Endothelial cell (in vitro differentiated cells): ENCODE results near the gene TCERG1L. TPM values are rescaled to one million over a fixed set of nuclear protein-coding genes. Genes with fewer than 3 reads are reported as not detected.

Experiments
- DNase-seq: peaks from one replicate; pipeline ENCODE4 v3.0.0; 2021; ENCODE audit warnings: low spot score
- H3K27ac Mint-ChIP-seq: one replicate; pipeline ENCODE4 v1.8.0; 2021; ENCODE audit warnings: mixed read lengths, inconsistent platforms; ENCODE audit not compliant: unreplicated experiment
- H3K27me3 Mint-ChIP-seq: one replicate; pipeline ENCODE4 v1.8.0; 2021; ENCODE audit warnings: mild to moderate bottlenecking, moderate library complexity, mixed read lengths, inconsistent platforms; ENCODE audit not compliant: unreplicated experiment
- H3K36me3 Mint-ChIP-seq: one replicate; pipeline ENCODE4 v1.8.0; 2021; ENCODE audit warnings: mild to moderate bottlenecking, low read depth, mixed read lengths, inconsistent platforms; ENCODE audit not compliant: unreplicated experiment
- H3K4me1 Mint-ChIP-seq: one replicate; pipeline ENCODE4 v1.8.0; 2021; ENCODE audit warnings: mild to moderate bottlenecking, mixed read lengths, inconsistent platforms; ENCODE audit not compliant: unreplicated experiment
- H3K4me3 Mint-ChIP-seq: one replicate; pipeline ENCODE4 v1.8.0; 2021; ENCODE audit warnings: mild to moderate bottlenecking, mixed read lengths, inconsistent platforms; ENCODE audit not compliant: unreplicated experiment
- H3K9me3 Mint-ChIP-seq: one replicate; pipeline ENCODE4 v1.8.0; 2021; ENCODE audit warnings: mixed read lengths, inconsistent platforms; ENCODE audit not compliant: unreplicated experiment
- total RNA-seq: library from RNA; stranded (reverse); fragmentation: NEBNext Ultra II Directional; extraction: Animal tissue kit (Norgen Biotek cat#: 25700); gene quantifications from one replicate; pipeline ENCODE4 v1.2.1, GENCODE V29; 2021; ENCODE audit not compliant: unreplicated experiment
- TF ChIP-seq, protein P1 (sequence below): fragments of 200-600 bp; sonication (generic); IDR thresholded peaks from one replicate; pipeline ENCODE4 v1.5.0; 2021; ENCODE audit warnings: antibody characterized with exemption; ENCODE audit not compliant: unreplicated experiment

Gene TCERG1L
- total RNA-seq, 1 donor from 2014 or later = not detected

DNA sequence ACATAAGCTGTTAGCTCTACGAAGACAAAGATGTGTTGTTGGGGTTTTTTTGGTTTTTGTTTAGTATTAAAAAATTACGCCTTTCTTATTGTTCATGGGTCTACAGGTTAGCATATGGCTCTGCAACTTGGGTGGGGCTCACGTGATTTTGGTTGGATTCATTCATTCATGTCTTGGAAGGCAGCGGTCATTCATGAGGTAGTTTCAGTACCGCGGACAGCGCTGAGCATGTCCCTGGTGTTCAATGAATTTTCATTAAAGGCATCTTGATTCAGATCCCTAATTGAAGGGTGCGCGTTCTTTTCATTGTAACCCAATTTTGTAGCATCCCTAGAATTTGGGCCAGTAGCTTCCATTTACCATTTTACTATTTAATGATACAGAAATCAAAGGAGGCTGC is 42.9 kb upstream of the TCERG1L start:
- peaks cover 12% of the 10 kb centered on the region for H3K27me3 Mint-ChIP-seq
- no peak overlapping the region for H3K27ac Mint-ChIP-seq
- TF ChIP-seq, protein P1, sequence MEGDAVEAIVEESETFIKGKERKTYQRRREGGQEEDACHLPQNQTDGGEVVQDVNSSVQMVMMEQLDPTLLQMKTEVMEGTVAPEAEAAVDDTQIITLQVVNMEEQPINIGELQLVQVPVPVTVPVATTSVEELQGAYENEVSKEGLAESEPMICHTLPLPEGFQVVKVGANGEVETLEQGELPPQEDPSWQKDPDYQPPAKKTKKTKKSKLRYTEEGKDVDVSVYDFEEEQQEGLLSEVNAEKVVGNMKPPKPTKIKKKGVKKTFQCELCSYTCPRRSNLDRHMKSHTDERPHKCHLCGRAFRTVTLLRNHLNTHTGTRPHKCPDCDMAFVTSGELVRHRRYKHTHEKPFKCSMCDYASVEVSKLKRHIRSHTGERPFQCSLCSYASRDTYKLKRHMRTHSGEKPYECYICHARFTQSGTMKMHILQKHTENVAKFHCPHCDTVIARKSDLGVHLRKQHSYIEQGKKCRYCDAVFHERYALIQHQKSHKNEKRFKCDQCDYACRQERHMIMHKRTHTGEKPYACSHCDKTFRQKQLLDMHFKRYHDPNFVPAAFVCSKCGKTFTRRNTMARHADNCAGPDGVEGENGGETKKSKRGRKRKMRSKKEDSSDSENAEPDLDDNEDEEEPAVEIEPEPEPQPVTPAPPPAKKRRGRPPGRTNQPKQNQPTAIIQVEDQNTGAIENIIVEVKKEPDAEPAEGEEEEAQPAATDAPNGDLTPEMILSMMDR = no peak
- no peak for DNase-seq
- H3K4me1 Mint-ChIP-seq = no peaks in the 10 kb centered on the region
- H3K9me3 Mint-ChIP-seq = peaks cover 52% of the 10 kb centered on the region
- no peak overlapping the region for H3K4me3 Mint-ChIP-seq
- H3K36me3 Mint-ChIP-seq = peaks cover 5% of the 10 kb centered on the region

DNA sequence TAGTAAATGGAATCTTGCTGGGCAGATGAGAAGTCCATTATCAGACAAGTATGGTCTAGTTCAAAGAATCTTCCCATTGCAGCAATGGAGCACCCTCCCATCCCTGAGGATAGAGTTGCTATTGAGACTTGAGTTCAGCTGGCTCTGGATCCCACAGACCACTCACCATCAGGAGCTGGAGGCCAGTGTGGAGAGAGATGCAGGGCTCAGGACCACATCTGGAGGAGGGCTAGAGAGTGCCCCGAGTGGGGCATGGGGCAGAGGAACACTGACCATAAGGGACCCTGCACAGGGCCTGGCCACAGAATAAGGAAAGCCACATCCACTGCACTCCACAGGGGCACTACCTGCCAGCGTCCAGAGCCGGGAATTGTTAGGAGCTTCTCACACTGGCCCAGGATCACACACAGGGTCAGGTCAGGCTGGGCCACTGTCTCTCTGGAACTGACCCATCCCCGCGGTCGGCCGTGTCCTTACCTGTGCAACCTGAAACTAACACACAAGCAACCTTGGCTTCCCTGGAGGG is 41.3 kb upstream of the TCERG1L start:
- peaks cover 15% of the 10 kb centered on the region for H3K27me3 Mint-ChIP-seq
- H3K27ac Mint-ChIP-seq = no peak overlapping the region
- H3K36me3 Mint-ChIP-seq = no peaks in the 10 kb centered on the region
- peaks cover 51% of the 10 kb centered on the region for H3K9me3 Mint-ChIP-seq
- TF ChIP-seq, protein P1 = no peak
- no peak overlapping the region for H3K4me3 Mint-ChIP-seq
- DNase-seq = no peak
- H3K4me1 Mint-ChIP-seq = no peaks in the 10 kb centered on the region

DNA sequence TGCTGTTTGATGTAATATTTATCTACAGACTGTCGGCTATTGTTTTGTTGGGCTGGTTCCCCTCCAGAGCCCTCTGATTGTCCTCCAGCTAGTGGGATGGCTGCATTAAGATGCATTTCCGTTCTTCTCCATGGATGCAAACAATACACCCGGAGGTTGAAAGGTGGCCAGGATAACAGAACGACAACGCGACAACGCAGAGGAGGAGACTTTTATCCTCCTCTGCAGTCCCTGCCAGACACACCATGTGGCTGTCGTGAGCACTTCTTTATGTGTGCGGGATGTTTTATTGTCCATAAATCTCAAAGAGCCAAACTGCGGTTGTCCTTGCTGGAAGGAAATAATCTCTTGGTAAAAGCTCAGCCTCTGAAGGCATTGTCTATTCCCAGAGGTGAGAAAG is 39.1 kb upstream of the TCERG1L start:
- Mint-ChIP-seq H3K27ac (no peak overlapping the region), H3K27me3 (peaks cover 21% of the 10 kb centered on the region), H3K4me3 (no peak overlapping the region), H3K9me3 (peaks cover 51% of the 10 kb centered on the region), H3K36me3 (peaks cover 10% of the 10 kb centered on the region), H3K4me1 (no peaks in the 10 kb centered on the region)
- no peak for DNase-seq
- TF ChIP-seq, protein P1 = no peak

DNA sequence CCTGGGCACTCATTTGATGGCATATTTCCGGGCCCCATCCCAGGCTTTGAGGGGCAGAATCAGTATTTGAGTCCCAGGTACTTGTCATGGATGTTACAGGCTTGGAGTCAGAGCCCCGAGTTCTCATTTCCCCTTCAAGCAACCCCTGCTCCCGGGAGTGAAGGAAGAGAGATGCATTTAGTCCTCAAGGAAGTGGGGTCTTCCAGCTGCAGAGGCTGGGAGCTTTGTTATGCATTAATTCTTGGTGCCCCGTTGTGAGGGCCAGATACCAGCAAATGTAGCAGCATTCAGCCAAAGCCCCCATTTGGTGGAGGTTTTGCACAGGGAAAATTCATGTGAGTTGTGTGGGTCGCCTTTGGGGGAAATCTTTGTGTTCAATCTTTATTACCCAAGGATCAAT is 38.7 kb upstream of the TCERG1L start:
- Mint-ChIP-seq H3K9me3 (peaks cover 51% of the 10 kb centered on the region), H3K4me1 (no peaks in the 10 kb centered on the region), H3K36me3 (peaks cover 10% of the 10 kb centered on the region), H3K27me3 (peaks cover 21% of the 10 kb centered on the region), H3K4me3 (no peak overlapping the region), H3K27ac (no peak overlapping the region)
- TF ChIP-seq, protein P1 = no peak
- DNase-seq = no peak

DNA sequence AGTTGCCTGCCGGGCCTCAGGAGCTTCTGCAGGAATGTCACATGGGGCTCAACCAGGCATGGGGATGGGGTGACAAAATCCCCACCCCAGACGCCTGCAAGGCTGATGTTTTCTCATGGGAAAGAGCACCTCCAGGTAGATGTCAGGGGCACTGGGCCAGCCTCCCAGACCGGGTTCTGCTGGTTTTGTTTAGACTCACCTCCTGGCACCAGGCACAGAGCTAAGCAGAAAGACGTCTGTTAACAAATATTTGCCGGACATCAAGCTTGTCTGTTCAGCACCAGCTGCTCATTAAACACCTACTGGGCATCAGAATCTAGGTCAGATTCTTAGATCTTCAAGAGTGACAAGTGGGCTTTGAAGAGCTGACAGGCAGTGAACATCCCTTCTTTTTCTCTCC is 34.9 kb upstream of the TCERG1L start:
- H3K36me3 Mint-ChIP-seq = peaks cover 10% of the 10 kb centered on the region
- H3K4me1 Mint-ChIP-seq = no peaks in the 10 kb centered on the region
- H3K4me3 Mint-ChIP-seq = no peak overlapping the region
- no peak for DNase-seq
- no peak overlapping the region for H3K27ac Mint-ChIP-seq
- H3K9me3 Mint-ChIP-seq = peaks cover 47% of the 10 kb centered on the region
- TF ChIP-seq, protein P1 = no peak
- H3K27me3 Mint-ChIP-seq = peaks cover 19% of the 10 kb centered on the region
